Activated naive CD8-positive, alpha-beta T cell treated with anti-CD3 and anti-CD28 coated beads, Interleukin-2, amount 50 U/mL, for 24 hours (primary cell): ENCODE measurements around the gene MITD1.
A peak's percentile ranks its signal among the peaks of the same experiment; 100 is the strongest.
"Not testable (repeated sequence)": the region's sequence is repeated elsewhere in the genome, so short reads cannot be mapped to it uniquely, and the experiment has no call there.

ENCODE experiments used
- ATAC-seq: fragments of 150-1000 bp; cut with Tn5 transposase; one replicate; pipeline ENCODE4 v1.10.0; 2021
- DNase-seq: peaks from one replicate; pipeline ENCODE4 v3.0.0; 2021
- H3K27ac Mint-ChIP-seq: one replicate; pipeline ENCODE4 v1.8.0; 2021; ENCODE audit warnings: mild to moderate bottlenecking, mixed read lengths
- H3K27me3 Mint-ChIP-seq: one replicate; pipeline ENCODE4 v1.8.0; 2021; ENCODE audit warnings: mixed read lengths
- H3K36me3 Mint-ChIP-seq: one replicate; pipeline ENCODE4 v1.8.0; 2021; ENCODE audit warnings: low read depth, mixed read lengths
- H3K4me1 Mint-ChIP-seq: one replicate; pipeline ENCODE4 v1.8.0; 2021; ENCODE audit warnings: mixed read lengths
- H3K4me3 Mint-ChIP-seq: one replicate; pipeline ENCODE4 v1.8.0; 2021; ENCODE audit warnings: mild to moderate bottlenecking, moderate library complexity, mixed read lengths
- H3K9me3 Mint-ChIP-seq: one replicate; pipeline ENCODE4 v1.8.0; 2021; ENCODE audit warnings: mixed read lengths

MITD1 gene

DNA sequence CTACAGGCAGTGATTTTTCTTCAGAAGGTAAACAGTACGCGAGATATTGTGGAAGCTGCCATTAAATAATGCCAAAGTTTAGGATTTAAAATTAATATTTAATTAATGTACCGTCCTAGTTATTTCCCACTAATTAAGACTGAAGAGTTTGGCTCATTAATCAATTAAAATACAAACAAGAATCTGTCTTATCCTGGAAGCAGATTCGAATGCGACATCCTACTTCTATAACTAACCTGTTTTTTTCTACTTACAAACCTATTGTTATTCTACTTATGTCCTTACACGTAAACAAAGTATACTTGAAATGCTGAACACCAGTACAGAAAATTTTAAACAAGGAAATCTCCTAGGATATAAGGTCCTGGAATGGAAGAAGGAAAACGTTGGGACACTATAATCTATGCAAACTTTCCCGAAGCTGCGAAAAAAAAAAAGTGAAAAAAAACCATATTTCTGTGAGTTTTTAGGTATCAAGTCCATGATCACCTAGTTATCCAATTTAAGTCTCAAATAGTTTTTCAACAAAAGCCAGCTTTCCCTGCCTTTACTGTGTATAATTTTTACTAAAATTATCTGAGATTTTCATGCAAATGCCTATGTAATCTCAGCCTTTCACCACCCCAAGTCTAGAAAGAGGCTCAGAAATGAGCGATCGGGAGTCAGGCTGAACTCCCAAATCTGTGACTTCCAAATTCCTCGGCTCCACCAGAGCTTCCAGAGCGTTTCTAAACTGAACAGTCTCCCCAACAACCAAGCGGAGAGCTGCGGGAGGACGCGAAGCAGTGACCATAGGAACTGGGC lies 40.6 kb downstream of the MITD1 start:
- H3K27ac Mint-ChIP-seq, result peak overlapping the region; percentile 94
- ATAC-seq, result no peak
- peaks cover 11% of the 10 kb centered on the region for H3K9me3 Mint-ChIP-seq
- H3K4me3 Mint-ChIP-seq, result peak overlapping the region; percentile 90
- H3K27me3 Mint-ChIP-seq, result peaks cover 4% of the 10 kb centered on the region
- H3K36me3 Mint-ChIP-seq, result peaks cover 7% of the 10 kb centered on the region
- DNase-seq, result no peak
- peaks cover 27% of the 10 kb centered on the region for H3K4me1 Mint-ChIP-seq

DNA sequence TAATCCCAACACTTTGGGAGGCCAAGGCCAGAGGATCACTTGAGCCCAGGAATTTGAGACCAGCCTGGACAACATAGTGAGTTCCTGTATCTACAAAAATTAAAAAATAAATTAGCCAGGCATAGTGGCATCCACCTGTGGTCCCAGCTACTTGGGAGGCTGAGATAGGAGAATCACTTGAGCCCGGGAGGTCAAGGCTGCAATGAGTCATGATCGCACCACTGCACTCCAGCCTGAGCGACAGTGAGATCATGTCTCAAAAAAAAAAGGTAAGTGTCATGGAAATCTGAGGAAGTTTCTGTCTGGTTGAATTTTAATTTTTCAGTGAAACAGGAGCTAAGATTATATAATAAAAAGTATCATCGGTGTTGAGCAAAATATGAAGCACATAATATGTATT lies 41.9 kb downstream of the MITD1 start:
- Mint-ChIP-seq H3K4me1 (peaks cover 27% of the 10 kb centered on the region), H3K4me3 (no peak overlapping the region), H3K36me3 (peaks cover 15% of the 10 kb centered on the region), H3K27ac (no peak overlapping the region), H3K27me3 (peaks cover 4% of the 10 kb centered on the region), H3K9me3 (peaks cover 18% of the 10 kb centered on the region)
- DNase-seq (no peak), ATAC-seq (no peak)

DNA sequence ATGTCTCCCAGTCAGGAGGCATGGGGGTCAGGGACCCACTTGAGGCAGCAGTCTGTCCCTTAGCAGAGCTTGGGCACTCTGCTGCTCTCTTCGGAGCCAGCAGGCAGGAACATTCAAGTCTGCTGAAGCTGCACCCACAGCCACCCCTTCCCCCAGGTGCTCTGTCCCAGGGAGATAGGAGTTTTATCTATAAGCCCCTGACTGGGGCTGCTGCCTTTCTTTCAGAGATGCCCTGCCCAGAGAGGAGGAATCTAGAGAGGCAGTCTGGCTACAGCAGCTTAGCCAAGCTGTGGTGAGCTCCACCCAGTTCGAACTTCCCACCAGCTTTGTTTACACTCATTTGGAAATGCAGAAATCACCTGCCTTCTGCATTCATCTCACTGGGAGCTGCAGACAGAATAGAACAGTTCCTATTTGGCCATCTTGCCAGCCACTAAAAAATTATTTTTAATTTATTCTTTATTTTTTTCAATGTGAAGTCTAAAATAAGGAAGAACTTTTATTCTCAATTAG lies 45.8 kb downstream of the MITD1 start:
- H3K4me3 Mint-ChIP-seq, H3K27me3 Mint-ChIP-seq, ATAC-seq, DNase-seq, H3K27ac Mint-ChIP-seq: not testable (repeated sequence)
- Mint-ChIP-seq H3K4me1 (peaks cover 10% of the 10 kb centered on the region), H3K9me3 (peaks cover 49% of the 10 kb centered on the region), H3K36me3 (peaks cover 24% of the 10 kb centered on the region)

DNA sequence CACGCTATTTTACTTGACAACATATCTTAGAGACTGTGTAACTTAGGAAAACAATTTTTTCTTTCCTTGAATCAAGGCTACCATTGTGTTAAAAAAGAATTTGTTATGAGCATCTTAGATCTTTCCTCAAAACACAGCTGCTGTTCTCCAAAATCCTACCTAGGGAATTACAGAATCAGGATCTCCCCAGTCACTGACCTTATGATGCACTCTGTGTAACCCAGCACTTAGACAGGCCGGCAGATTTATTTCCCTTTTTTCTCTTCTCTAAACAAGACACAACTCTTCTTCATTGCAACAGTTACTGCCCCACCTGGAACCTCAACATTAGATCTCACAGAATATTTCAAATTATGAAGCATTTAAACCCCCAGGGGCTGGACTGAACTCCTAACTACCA lies 52.9 kb downstream of the MITD1 start:
- no peak for ATAC-seq
- no peak overlapping the region for H3K27ac Mint-ChIP-seq

More for the DNA sequence above, 52.9 kb downstream of the MITD1 start:
- Mint-ChIP-seq H3K36me3 (peaks cover 52% of the 10 kb centered on the region), H3K4me3 (no peak overlapping the region), H3K27me3 (no peaks in the 10 kb centered on the region), H3K9me3 (peaks cover 73% of the 10 kb centered on the region), H3K4me1 (no peaks in the 10 kb centered on the region)
- DNase-seq, result no peak
